ENCODE measurements around the gene NTRK3.

The NTRK3 gene

DNA sequence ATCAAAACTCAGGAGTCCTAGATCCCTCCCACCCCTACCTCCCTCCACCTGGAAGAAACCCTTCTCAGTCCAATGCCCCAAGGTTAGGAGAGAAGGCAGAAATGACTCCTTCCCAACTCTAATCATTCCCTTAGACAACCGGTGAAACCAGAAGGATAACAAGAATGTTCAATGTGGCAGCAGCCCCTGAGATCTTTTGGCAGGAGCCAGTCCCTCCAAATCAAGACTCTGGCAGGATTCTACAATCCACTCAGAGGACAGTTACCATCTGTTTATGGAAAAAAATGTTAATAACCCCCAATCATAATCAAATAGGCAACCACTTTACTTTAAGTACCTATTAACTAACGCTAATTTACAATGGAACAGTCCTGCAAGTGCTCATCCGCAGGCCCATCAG is 136.5 kb downstream of the NTRK3 start:
- Histone ChIP-seq H3K9ac (ENCODE audit: low read depth, low read length, poor library complexity, severe bottlenecking) (no peak overlapping the region), H3K27me3 (ENCODE audit: insufficient read depth, low read length, poor library complexity, severe bottlenecking) (no peaks in the 10 kb centered on the region), H3K4me2 (ENCODE audit: low read depth, low read length, poor library complexity, severe bottlenecking) (no peak overlapping the region), H3K4me1 (ENCODE audit: insufficient read depth, low read length, poor library complexity, severe bottlenecking) (no peaks in the 10 kb centered on the region), H2AFZ (ENCODE audit: low read length) (no peak overlapping the region), H3K9me3 (ENCODE audit: insufficient read depth, low read depth, low read length) (no peaks in the 10 kb centered on the region), H3K4me3 (ENCODE audit: low read length, poor library complexity, severe bottlenecking) (no peak overlapping the region), H3K79me2 (ENCODE audit: insufficient read depth, low read length) (no peaks in the 10 kb centered on the region), H3K36me3 (ENCODE audit: insufficient read depth, low read length) (no peaks in the 10 kb centered on the region), H3F3A (ENCODE audit: low read depth) (no peaks in the 10 kb centered on the region), H3K9me2 (replicated peaks; ENCODE audit: low read depth, low read length) (no peaks in the 10 kb centered on the region), H4K20me1 (ENCODE audit: insufficient read depth, low read length, poor library complexity, severe bottlenecking) (no peaks in the 10 kb centered on the region)
- TF ChIP-seq EZH2phosphoT487 (IDR thresholded peaks at IDR 0.05; ENCODE audit: borderline replicate concordance), result no peak
- TF ChIP-seq, protein P1, sequence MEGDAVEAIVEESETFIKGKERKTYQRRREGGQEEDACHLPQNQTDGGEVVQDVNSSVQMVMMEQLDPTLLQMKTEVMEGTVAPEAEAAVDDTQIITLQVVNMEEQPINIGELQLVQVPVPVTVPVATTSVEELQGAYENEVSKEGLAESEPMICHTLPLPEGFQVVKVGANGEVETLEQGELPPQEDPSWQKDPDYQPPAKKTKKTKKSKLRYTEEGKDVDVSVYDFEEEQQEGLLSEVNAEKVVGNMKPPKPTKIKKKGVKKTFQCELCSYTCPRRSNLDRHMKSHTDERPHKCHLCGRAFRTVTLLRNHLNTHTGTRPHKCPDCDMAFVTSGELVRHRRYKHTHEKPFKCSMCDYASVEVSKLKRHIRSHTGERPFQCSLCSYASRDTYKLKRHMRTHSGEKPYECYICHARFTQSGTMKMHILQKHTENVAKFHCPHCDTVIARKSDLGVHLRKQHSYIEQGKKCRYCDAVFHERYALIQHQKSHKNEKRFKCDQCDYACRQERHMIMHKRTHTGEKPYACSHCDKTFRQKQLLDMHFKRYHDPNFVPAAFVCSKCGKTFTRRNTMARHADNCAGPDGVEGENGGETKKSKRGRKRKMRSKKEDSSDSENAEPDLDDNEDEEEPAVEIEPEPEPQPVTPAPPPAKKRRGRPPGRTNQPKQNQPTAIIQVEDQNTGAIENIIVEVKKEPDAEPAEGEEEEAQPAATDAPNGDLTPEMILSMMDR (conservative IDR thresholded peaks at IDR 0.05; ENCODE audit: low read length), result no peak

DNA sequence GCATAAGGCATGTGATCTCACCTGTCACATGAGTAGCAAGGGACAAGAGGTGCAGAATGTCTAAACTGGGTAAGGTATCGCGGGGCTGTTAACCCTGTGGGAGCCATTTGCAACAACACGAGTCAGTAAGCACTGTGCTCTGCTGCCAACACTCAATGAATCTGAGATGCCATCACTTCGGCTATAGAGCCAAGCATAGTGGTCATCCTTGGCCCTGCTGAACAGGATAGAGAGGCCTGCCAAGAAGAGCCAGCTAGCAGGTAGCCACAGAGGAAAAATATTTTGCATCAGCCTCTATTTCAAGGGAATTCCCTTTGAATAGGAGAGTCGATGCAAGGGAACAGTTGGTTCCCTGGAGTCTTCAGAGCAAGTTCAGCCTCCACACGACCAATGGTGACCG is 137.8 kb downstream of the NTRK3 start:
- Histone ChIP-seq H4K20me1 (ENCODE audit: insufficient read depth, low read length, poor library complexity, severe bottlenecking) (no peaks in the 10 kb centered on the region), H3K4me1 (ENCODE audit: insufficient read depth, low read length, poor library complexity, severe bottlenecking) (no peaks in the 10 kb centered on the region), H3K36me3 (ENCODE audit: insufficient read depth, low read length) (no peaks in the 10 kb centered on the region), H3K79me2 (ENCODE audit: insufficient read depth, low read length) (no peaks in the 10 kb centered on the region), H2AFZ (ENCODE audit: low read length) (no peak overlapping the region), H3F3A (ENCODE audit: low read depth) (no peaks in the 10 kb centered on the region), H3K9me3 (ENCODE audit: insufficient read depth, low read depth, low read length) (no peaks in the 10 kb centered on the region), H3K4me2 (ENCODE audit: low read depth, low read length, poor library complexity, severe bottlenecking) (no peak overlapping the region), H3K9ac (ENCODE audit: low read depth, low read length, poor library complexity, severe bottlenecking) (no peak overlapping the region), H3K27me3 (ENCODE audit: insufficient read depth, low read length, poor library complexity, severe bottlenecking) (no peaks in the 10 kb centered on the region), H3K4me3 (ENCODE audit: low read length, poor library complexity, severe bottlenecking) (no peak overlapping the region), H3K9me2 (replicated peaks; ENCODE audit: low read depth, low read length) (no peaks in the 10 kb centered on the region)
- TF ChIP-seq EZH2phosphoT487 (IDR thresholded peaks at IDR 0.05; ENCODE audit: borderline replicate concordance), result no peak
- TF ChIP-seq, protein P1 (conservative IDR thresholded peaks at IDR 0.05; ENCODE audit: low read length), result no peak

DNA sequence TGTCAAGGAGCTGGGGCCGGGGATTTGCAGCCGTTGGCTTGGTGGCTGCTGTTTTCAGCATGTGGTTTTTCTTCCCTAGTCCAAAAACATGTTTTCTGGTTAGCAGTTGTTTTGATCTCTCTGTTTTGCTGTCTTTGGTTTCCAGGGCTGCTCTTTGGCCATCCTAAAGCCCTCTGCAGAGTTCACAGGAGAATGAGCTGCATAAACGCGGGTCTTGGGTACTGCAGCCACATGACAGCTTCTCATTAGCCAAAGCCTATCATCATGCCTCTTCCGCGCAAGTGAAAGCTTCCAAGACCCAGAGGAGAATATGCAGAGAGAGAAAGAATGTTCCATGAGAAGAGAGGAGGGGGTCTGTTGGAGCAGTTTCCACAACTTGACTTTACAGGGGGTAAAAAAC is 138.5 kb downstream of the NTRK3 start:
- H3K4me3 ChIP-seq (ENCODE audit: low read length, poor library complexity, severe bottlenecking), result no peak overlapping the region
- no peaks in the 10 kb centered on the region for H3K27me3 ChIP-seq (ENCODE audit: insufficient read depth, low read length, poor library complexity, severe bottlenecking)
- H3K4me1 ChIP-seq (ENCODE audit: insufficient read depth, low read length, poor library complexity, severe bottlenecking), result no peaks in the 10 kb centered on the region
- H3K79me2 ChIP-seq (ENCODE audit: insufficient read depth, low read length), result no peaks in the 10 kb centered on the region
- no peaks in the 10 kb centered on the region for H3K9me3 ChIP-seq (ENCODE audit: insufficient read depth, low read depth, low read length)
- TF ChIP-seq, protein P1 (conservative IDR thresholded peaks at IDR 0.05; ENCODE audit: low read length), result no peak
- no peak for TF ChIP-seq EZH2phosphoT487 (IDR thresholded peaks at IDR 0.05; ENCODE audit: borderline replicate concordance)
- H3K4me2 ChIP-seq (ENCODE audit: low read depth, low read length, poor library complexity, severe bottlenecking), result no peak overlapping the region
- H3F3A ChIP-seq (ENCODE audit: low read depth), result no peaks in the 10 kb centered on the region
- no peaks in the 10 kb centered on the region for H4K20me1 ChIP-seq (ENCODE audit: insufficient read depth, low read length, poor library complexity, severe bottlenecking)
- no peak overlapping the region for H3K9ac ChIP-seq (ENCODE audit: low read depth, low read length, poor library complexity, severe bottlenecking)
- H2AFZ ChIP-seq (ENCODE audit: low read length), result no peak overlapping the region
- no peaks in the 10 kb centered on the region for H3K9me2 ChIP-seq (replicated peaks; ENCODE audit: low read depth, low read length)
- no peaks in the 10 kb centered on the region for H3K36me3 ChIP-seq (ENCODE audit: insufficient read depth, low read length)

Measured in Loucy (cell line).